ENCODE data around the gene ZNF865.

- TF ChIP-seq POLR2AphosphoS5 (IDR thresholded peaks at IDR 0.05; ENCODE audit: insufficient read depth in 1 of 2, low read depth in 1 of 2): peak; percentile 60 to 68
- no peak for TF ChIP-seq CTCF (IDR thresholded peaks at IDR 0.05)
Observed at GRCh38 chr19:55624109-55625003, 18.9 kb downstream of the ZNF865 start, which contains the start of gene ZNF784.

Measured in vagina (tissue), 2 donors.